PFSK-1 (cell line): ENCODE results near the gene RASA3.

Source experiments
- POLR2AphosphoS5 ChIP-seq: IDR thresholded peaks from 2 replicates; pipeline ENCODE4 v1.6.1; 2012; ENCODE audit warnings: low read depth, mild to moderate bottlenecking, control low read depth, low read length, moderate library complexity
- TAF1 ChIP-seq: IDR thresholded peaks from 2 replicates; pipeline ENCODE4 v1.6.1; 2012; ENCODE audit warnings: low read length, control low read depth, borderline replicate concordance; ENCODE audit not compliant: insufficient read depth

DNA sequence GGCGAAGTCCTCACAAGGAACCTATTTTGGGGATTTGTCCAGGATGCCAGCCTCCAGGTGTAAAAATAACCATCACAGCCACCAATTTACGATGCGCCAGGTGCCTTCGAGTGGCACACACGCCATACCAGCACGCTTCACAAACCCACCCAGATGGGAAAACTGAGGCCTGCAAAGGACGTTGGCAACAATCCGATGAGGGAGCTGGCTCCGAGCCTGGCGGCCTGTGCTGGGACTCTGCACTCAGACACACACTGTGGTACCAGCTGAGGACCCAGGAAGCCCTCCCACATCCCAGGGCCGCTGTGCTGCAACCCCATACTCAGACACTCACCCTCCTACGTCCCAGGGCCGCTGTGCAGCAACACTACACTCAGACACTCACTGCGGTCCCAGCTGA is 93.5 kb downstream of the RASA3 start:
- TF ChIP-seq TAF1 (no peak), POLR2AphosphoS5 (no peak)
